H1 (cell line): ENCODE measurements around the gene ABHD10. TPM values are rescaled to one million over a fixed set of nuclear protein-coding genes. Genes with fewer than 3 reads are reported as not detected.

Source experiments
- CHD7 ChIP-seq: fragments of 300-600 bp; sonication (generic); IDR thresholded peaks from 2 replicates; pipeline ENCODE4 v1.7.1; 2012; ENCODE audit warnings: low read length, moderate library complexity, mild to moderate bottlenecking, inconsistent platforms; ENCODE audit not compliant: insufficient replicate concordance
- CTBP2 ChIP-seq: IDR thresholded peaks from 2 replicates; pipeline ENCODE4 v1.7.0; 2011; ENCODE audit warnings: borderline replicate concordance, mild to moderate bottlenecking, moderate library complexity, mixed read lengths, low read length; ENCODE audit not compliant: insufficient read depth, insufficient read length
- HDAC2 ChIP-seq, 2 experiments: fragments of 300-600 bp in 1 of 2; sonication (generic) in 1 of 2; IDR thresholded peaks; 2 replicates each; pipeline ENCODE4 v1.6.1; 2011 to 2012; ENCODE audit warnings: low read depth in 2 of 2, low read length in 2 of 2, mild to moderate bottlenecking in 2 of 2, moderate library complexity in 2 of 2, borderline replicate concordance in 1 of 2, inconsistent platforms in 1 of 2
- RFX5 ChIP-seq: IDR thresholded peaks from 2 replicates; pipeline ENCODE4 v1.6.1; 2011; ENCODE audit warnings: low read depth, low read length, improper control_type of control experiment, borderline replicate concordance
- SP1 ChIP-seq: IDR thresholded peaks from 2 replicates; pipeline ENCODE4 v1.6.1; 2011; ENCODE audit warnings: low read depth, low read length
- polyA plus RNA-seq, 7 experiments: library from polyadenylated mRNA; depleted of rRNA in 3 of 7; stranded (reverse) in 5 of 7; unstranded in 2 of 7; fragments of >200 nt in 5 of 7; fragments of 200-250 nt in 2 of 7; gene quantifications; 1 replicate in 5 of 7; 2 replicates in 1 of 7; 4 replicates in 1 of 7; pipeline versions ENCODE4 v1.2.1 to v1.2.3, GENCODE V29; 2011 to 2013; ENCODE audit warnings: missing spikeins in 2 of 7, mixed read lengths in 2 of 7
- total RNA-seq: library from RNA; stranded (reverse); fragmentation: NEBNext Ultra II Directional; extraction: Animal tissue kit (Norgen Biotek cat#: 25700); gene quantifications from 2 replicates; pipeline ENCODE4 v1.2.1, GENCODE V29; 2021

The ABHD10 gene
- total and polyA plus RNA-seq, 2 of the 8 experiments (the other 6 are each of a cell fraction or from before 2014, with no cell fraction given): 10.9 to 24.6 TPM

- TF ChIP-seq CHD7: no peak
- TF ChIP-seq RFX5: no peak
- no peak for TF ChIP-seq SP1
- no peak for TF ChIP-seq CTBP2
- TF ChIP-seq HDAC2 (IDR thresholded peaks at IDR 0.05; ENCODE audit: borderline replicate concordance in 1 of 2, low read depth in 2 of 2, low read length in 2 of 2): no peak
Observed at GRCh38 chr3:112010636-112011035, 31.8 kb downstream of the ABHD10 start (continued).
